Psoas muscle (tissue), 7 donors: ENCODE data around the gene ADAMTS5. TPM values are rescaled to one million over a fixed set of nuclear protein-coding genes. Genes with fewer than 3 reads are reported as not detected.

Source experiments
- polyA plus RNA-seq, 3 donors: library from polyadenylated mRNA; stranded (reverse); fragments of 200-250 nt; gene quantifications; one replicate each; pipeline ENCODE4 v1.2.3, GENCODE V29; 2013
- total RNA-seq, 4 donors: library from RNA; stranded (reverse); fragmentation: NEBNext Ultra II Directional in 2 of 4; extraction: Animal tissue kit (Norgen Biotek cat#: 25700) in 2 of 4; gene quantifications; one replicate each; pipeline versions ENCODE4 v1.2.1 to v1.2.4, GENCODE V29; 2021 to 2023
- donor health status: healthy with polysubstance abuse.
- donor health status: DM: no; HTN: no; CAD: no; lungs with moderate emphysema.
- donor health status: Bipolar disorder and iron deficiency.
- donor health status: healthy.
- donor health status: DM: no; HTN: no; CAD: no.
- donor health status: DM: no; HTN: no; CAD: no.
- donor health status: DM: yes; HTN: yes; CAD: no.

Gene ADAMTS5
- total and polyA plus RNA-seq, 7 donors = 0.60 to 4.3 (median 2.5) TPM

Other genes starting within 250 kb of the ADAMTS5 start
- 10 to 100 TPM; 32.0 to 70.3 (median 51.1) TPM for gene ADAMTS1, start 121.7 kb downstream of the ADAMTS5 start, total RNA-seq
- 10 to 100 TPM; 12.2 to 19.3 (median 15.7) TPM for gene ADAMTS1, start 121.7 kb downstream of the ADAMTS5 start, polyA plus RNA-seq